Endothelial cell of umbilical vein (primary cell): Measurements from ENCODE around the gene POU6F2. TPM values are rescaled to one million over a fixed set of nuclear protein-coding genes. Genes with fewer than 3 reads are reported as not detected.

ENCODE experiments used
- BruUV-seq: library from RNA; stranded (reverse); fragments of 400-500 nt; replicated peaks from 2 replicates; lab custom pipeline; 2021; lab: Mats Ljungman, UMichigan
- CTCF ChIA-PET: fragments of 300-600, 350-600 bp; sonication (Branson Sonifier 250); formaldehyde crosslinking; loops from one replicate; lab custom pipeline; 2021; ENCODE audit warnings: antibody characterized with exemption, inconsistent platforms; lab: Charles Lee
- POLR2A ChIA-PET: fragments of 300-600, 350-600 bp; sonication (Branson Sonifier 250); formaldehyde crosslinking; loops from one replicate; lab custom pipeline; 2021; ENCODE audit warnings: antibody characterized with exemption, inconsistent platforms; lab: Charles Lee
- DNase-seq: peaks from one replicate; pipeline ENCODE4 v3.0.0-alpha.2; 2011; ENCODE audit warnings: low read depth, low spot score
- FAIRE-seq: peaks from 2 replicates; lab custom pipeline; 2011; peaks lifted over from hg19 to GRCh38; lab: Jason Lieb, UNC
- H2AFZ ChIP-seq: 2 replicates; pipeline ENCODE4 v1.6.0; 2012; ENCODE audit warnings: low read depth, low read length, control low read depth, inconsistent platforms
- H3K27ac ChIP-seq: 2 replicates; pipeline ENCODE4 v1.5.1; 2011; ENCODE audit warnings: low read depth, mild to moderate bottlenecking, control low read depth, low read length, moderate library complexity; ENCODE audit not compliant: insufficient read depth
- H3K27me3 ChIP-seq, 2 experiments: 2 replicates each; pipeline versions ENCODE4 v1.6.0 to v1.6.1; 2011; ENCODE audit warnings: low read length in 2 of 2, mixed read lengths in 1 of 2; ENCODE audit not compliant: control insufficient read depth in 2 of 2, insufficient read depth in 2 of 2
- H3K36me3 ChIP-seq, 2 experiments: 2 replicates in 1 of 2; 3 replicates in 1 of 2; pipeline ENCODE4 v1.5.1; 2011; ENCODE audit warnings: low read length in 2 of 2, mild to moderate bottlenecking in 1 of 2, moderate library complexity in 1 of 2; ENCODE audit not compliant: control insufficient read depth in 2 of 2, insufficient read depth in 2 of 2; ENCODE audit errors: extremely low read depth in 1 of 2
- H3K4me1 ChIP-seq: 3 replicates; pipeline ENCODE4 v1.5.1; 2011; ENCODE audit warnings: mild to moderate bottlenecking, low read length; ENCODE audit not compliant: control insufficient read depth, insufficient read depth; ENCODE audit errors: extremely low read depth
- H3K4me2 ChIP-seq: 2 replicates; pipeline ENCODE4 v1.6.1; 2011; ENCODE audit warnings: low read length, control low read depth, mixed read lengths; ENCODE audit not compliant: insufficient read depth
- H3K4me3 ChIP-seq, 3 experiments: fragments of 200-600 bp in 1 of 3; sonication (generic), shearing (Covaris generic) in 1 of 3; replicated peaks in 1 of 3; 2 replicates each; pipeline ENCODE4 v1.5.1; 2011 to 2016; ENCODE audit warnings: control low read depth in 3 of 3, low read length in 3 of 3, mild to moderate bottlenecking in 2 of 3, inconsistent platforms in 1 of 3, low read depth in 1 of 3, moderate library complexity in 1 of 3; ENCODE audit not compliant: insufficient read depth in 1 of 3
- H3K79me2 ChIP-seq: 2 replicates; pipeline ENCODE4 v1.6.0; 2012; ENCODE audit warnings: low read length, inconsistent platforms; ENCODE audit not compliant: control insufficient read depth, insufficient read depth
- H3K9ac ChIP-seq: replicated peaks from 2 replicates; pipeline ENCODE3; 2011; ENCODE audit warnings: low read length, control low read depth; ENCODE audit not compliant: insufficient read depth; ENCODE audit errors: extremely low read depth
- H3K9me1 ChIP-seq: replicated peaks from 3 replicates; pipeline ENCODE4 v1.6.0; 2011; ENCODE audit warnings: mild to moderate bottlenecking, low read length; ENCODE audit not compliant: control insufficient read depth, insufficient read depth; ENCODE audit errors: extremely low read depth
- H3K9me3 ChIP-seq: replicated peaks from 2 replicates; pipeline ENCODE4 v1.5.1; 2012; ENCODE audit warnings: low read length, inconsistent platforms; ENCODE audit not compliant: control insufficient read depth, insufficient read depth
- H4K20me1 ChIP-seq: replicated peaks from 2 replicates; pipeline ENCODE3; 2011; ENCODE audit warnings: mild to moderate bottlenecking, low read length; ENCODE audit not compliant: control insufficient read depth, insufficient read depth; ENCODE audit errors: extremely low read depth
- CTCF ChIP-seq, 2 donors: IDR thresholded peaks; 1 replicate in 1 of 2; 2 replicates in 1 of 2; pipeline ENCODE4 v1.5.1; 2011; ENCODE audit warnings: low read length in 2 of 2, mild to moderate bottlenecking in 2 of 2, moderate library complexity in 2 of 2, control low read depth in 1 of 2, inconsistent platforms in 1 of 2, low read depth in 1 of 2; ENCODE audit not compliant: insufficient read depth in 1 of 2; ENCODE audit errors: extremely low read depth in 1 of 2
- EZH2 ChIP-seq: IDR thresholded peaks from 2 replicates; pipeline ENCODE4 v1.6.1; 2012; ENCODE audit warnings: borderline replicate concordance, low read depth, mild to moderate bottlenecking, moderate library complexity, low read length, inconsistent platforms; ENCODE audit not compliant: severe bottlenecking
- FOS ChIP-seq: IDR thresholded peaks from 2 replicates; pipeline ENCODE4 v1.6.1; 2011; ENCODE audit warnings: mild to moderate bottlenecking, low read length, moderate library complexity, borderline replicate concordance; ENCODE audit not compliant: insufficient read depth
- GATA2 ChIP-seq: IDR thresholded peaks from 2 replicates; pipeline ENCODE4 v1.7.0; 2011; ENCODE audit warnings: low read depth, mild to moderate bottlenecking, moderate library complexity, mixed read lengths, low read length; ENCODE audit not compliant: insufficient read length, insufficient read depth
- JUN ChIP-seq: IDR thresholded peaks from 2 replicates; pipeline ENCODE4 v1.6.1; 2011; ENCODE audit warnings: borderline replicate concordance, low read depth; ENCODE audit not compliant: insufficient read length, insufficient read depth
- MAX ChIP-seq: IDR thresholded peaks from 2 replicates; pipeline ENCODE4 v1.6.1; 2011; ENCODE audit not compliant: insufficient read depth, insufficient read length
- MYC ChIP-seq: IDR thresholded peaks from one replicate; pipeline ENCODE4 v1.6.1; 2011; ENCODE audit warnings: mild to moderate bottlenecking, low read depth, low read length
- POLR2A ChIP-seq: IDR thresholded peaks from 2 replicates; pipeline ENCODE4 v1.6.1; 2012; ENCODE audit warnings: low read depth, mild to moderate bottlenecking, control low read depth, low read length
- POLR2AphosphoS5 ChIP-seq: IDR thresholded peaks from 2 replicates; pipeline ENCODE4 v1.6.1; 2012; ENCODE audit warnings: low read depth, mild to moderate bottlenecking, control low read depth, low read length, moderate library complexity; ENCODE audit not compliant: insufficient read depth
- dilution Hi-C: fragments of 300-500 bp; cut with MboI; formaldehyde crosslinking; loops from one replicate; pipeline ENCODE4 v1.15.0; 2019; ENCODE audit warnings: low sequenced_read_pairs; ENCODE audit not compliant: extremely low pct_ligation_motif_present
- intact Hi-C: fragments of 100-400 bp; cut with micrococcal nuclease; formaldehyde crosslinking; loops from one replicate; pipeline ENCODE4 v1.10.0; 2022
- polyA plus RNA-seq, 4 experiments: library from polyadenylated mRNA; depleted of rRNA in 3 of 4; stranded (reverse) in 3 of 4; unstranded in 1 of 4; fragments of >200 nt; gene quantifications; 2 replicates each; pipeline versions ENCODE4 v1.2.1 to v1.2.3, GENCODE V29; 2011 to 2012; ENCODE audit warnings: missing spikeins in 1 of 4
- total RNA-seq: library from RNA; stranded (reverse); gene quantifications from 2 replicates; pipeline ENCODE4 v1.2.3, GENCODE V29; 2021

The POU6F2 gene
- total and polyA plus RNA-seq, 2 donors (not counting 3 experiments of a cell fraction or from before 2014, with no cell fraction given): 0.29 TPM; not detected in 1

- dilution Hi-C loops: no loop called here
- CTCF ChIA-PET: no interaction called here
- Histone ChIP-seq H3K36me3 (no peaks in the 10 kb centered on the region), H3K4me3 (no peak overlapping the region), H3K4me2 (no peak overlapping the region), H3K27me3 (peaks cover 0 to 3% of the 10 kb centered on the region in 2 experiments), H3K9me1 (no peaks in the 10 kb centered on the region), H3K9ac (no peak overlapping the region), H3K27ac (no peak overlapping the region), H3K4me1 (no peaks in the 10 kb centered on the region), H3K79me2 (no peaks in the 10 kb centered on the region), H3K9me3 (no peaks in the 10 kb centered on the region), H4K20me1 (no peaks in the 10 kb centered on the region), H2AFZ (no peak overlapping the region)
- no peak for TF ChIP-seq MAX
- TF ChIP-seq MYC: no peak
- no peak for TF ChIP-seq POLR2A
- no peak for TF ChIP-seq POLR2AphosphoS5
- TF ChIP-seq CTCF (IDR thresholded peaks at IDR 0.05; ENCODE audit: extremely low read depth in 1 of 2, insufficient read depth in 1 of 2, low read depth in 1 of 2, low read length in 2 of 2): no peak
- TF ChIP-seq JUN: no peak
- TF ChIP-seq EZH2: no peak
- TF ChIP-seq GATA2: no peak
- no peak for TF ChIP-seq FOS
- no peak for FAIRE-seq
- POLR2A ChIA-PET: no interaction called here
- DNase-seq: no peak
- intact Hi-C loops: no loop called here
- BruUV-seq: no TSS peak
Observed at GRCh38 chr7:39342763-39343162, 365.1 kb downstream of the POU6F2 start.
